Endodermal cell (in vitro differentiated cells): Measurements from ENCODE around the gene PRICKLE2. TPM values are rescaled to one million over a fixed set of nuclear protein-coding genes. Genes with fewer than 3 reads are reported as not detected.

Source experiments
- DNase-seq: peaks from one replicate; pipeline ENCODE4 v3.0.0-alpha.2; 2017
- H3K27ac ChIP-seq: 2 replicates; pipeline ENCODE4 v1.5.1; 2013; ENCODE audit warnings: mild to moderate bottlenecking, low read depth, low read length, moderate library complexity
- H3K27me3 ChIP-seq: 2 replicates; pipeline ENCODE4 v1.6.1; 2013; ENCODE audit warnings: mild to moderate bottlenecking, low read length, moderate library complexity; ENCODE audit not compliant: insufficient read depth, control insufficient read depth, poor library complexity, severe bottlenecking
- H3K36me3 ChIP-seq: 2 replicates; pipeline ENCODE4 v1.7.0; 2013; ENCODE audit warnings: mild to moderate bottlenecking, low read length, moderate library complexity; ENCODE audit not compliant: control insufficient read depth, insufficient read depth
- H3K4me1 ChIP-seq: one replicate; pipeline ENCODE4 v1.7.0; 2013; ENCODE audit warnings: low read length; ENCODE audit not compliant: control insufficient read depth, insufficient read depth
- H3K4me3 ChIP-seq: 2 replicates; pipeline ENCODE4 v1.5.1; 2013; ENCODE audit warnings: mild to moderate bottlenecking, low read length, moderate library complexity
- H3K9ac ChIP-seq: 2 replicates; pipeline ENCODE4 v1.6.1; 2013; ENCODE audit warnings: mild to moderate bottlenecking, low read length, moderate library complexity; ENCODE audit not compliant: poor library complexity, severe bottlenecking; ENCODE audit errors: extremely low read depth
- H3K9me3 ChIP-seq: 2 replicates; pipeline ENCODE4 v1.6.1; 2013; ENCODE audit warnings: mild to moderate bottlenecking, low read length, moderate library complexity; ENCODE audit not compliant: control insufficient read depth
- H3K27ac Mint-ChIP-seq: 2 replicates; pipeline ENCODE4 v1.8.0; 2020; ENCODE audit warnings: mixed read lengths
- H3K27me3 Mint-ChIP-seq: 2 replicates; pipeline ENCODE4 v1.8.0; 2021; ENCODE audit warnings: mild to moderate bottlenecking, mixed read lengths; ENCODE audit not compliant: insufficient read depth
- H3K36me3 Mint-ChIP-seq: 2 replicates; pipeline ENCODE4 v1.8.0; 2020; ENCODE audit warnings: low read depth, mixed read lengths
- H3K4me1 Mint-ChIP-seq: 2 replicates; pipeline ENCODE4 v1.8.0; 2020; ENCODE audit warnings: mixed read lengths
- H3K4me3 Mint-ChIP-seq: 2 replicates; pipeline ENCODE4 v1.8.0; 2020; ENCODE audit warnings: mild to moderate bottlenecking, moderate library complexity, mixed read lengths
- H3K9me3 Mint-ChIP-seq: 2 replicates; pipeline ENCODE4 v1.8.0; 2020; ENCODE audit warnings: mild to moderate bottlenecking, mixed read lengths
- WGBS, 2 experiments: methylation state at CpG; one replicate each; pipeline versions ENCODE4 v1.1.5 to v1.1.7; 2013; ENCODE audit warnings: missing lambda C conversion rate in 2 of 2, mixed read lengths in 1 of 2; ENCODE audit not compliant: insufficient coverage in 1 of 2, insufficient read length in 1 of 2; 5-methylcytosine and 5-hydroxymethylcytosine counted together
- total RNA-seq, 2 donors: library from RNA; stranded (reverse); fragmentation: NEBNext Ultra II Directional in 1 of 2; extraction: Animal tissue kit (Norgen Biotek cat#: 25700) in 1 of 2; gene quantifications; 2 replicates in 1 of 2; 3 replicates in 1 of 2; pipeline ENCODE4 v1.2.1, GENCODE V29; 2021
- TF ChIP-seq, protein P1 (sequence below): fragments of 200-600 bp; sonication (generic); conservative IDR thresholded peaks from 2 replicates; pipeline ENCODE4 v1.5.0; 2021; ENCODE audit warnings: antibody characterized with exemption, mild to moderate bottlenecking

The PRICKLE2 gene
- total RNA-seq, 2 donors from 2014 or later: 8.5 to 10.4 TPM

DNA sequence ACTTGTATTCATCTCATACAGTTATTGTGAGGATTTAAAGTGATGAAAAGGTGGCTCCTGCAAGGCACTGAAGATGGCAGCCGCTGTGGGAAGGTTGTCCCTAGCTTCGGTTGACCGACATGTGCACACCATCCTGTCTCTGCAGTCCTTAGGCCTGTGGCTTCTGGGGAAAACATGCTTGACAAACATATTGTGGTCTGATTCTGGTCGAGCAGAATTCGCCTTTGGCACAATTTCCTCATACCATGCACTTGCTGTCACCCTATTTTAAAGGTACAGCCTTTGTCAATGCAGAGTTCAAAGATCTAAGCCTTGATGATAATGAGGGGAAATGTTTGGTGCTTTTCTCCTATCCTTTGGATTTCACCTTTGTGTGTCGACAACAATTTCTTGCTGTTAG is 50.9 kb downstream of the PRICKLE2 start:
- Histone ChIP-seq H3K36me3 (no peaks in the 10 kb centered on the region), H3K9ac (no peak overlapping the region), H3K4me1 (peaks cover 2% of the 10 kb centered on the region), H3K27me3 (no peaks in the 10 kb centered on the region), H3K4me3 (no peak overlapping the region), H3K9me3 (peaks cover 10% of the 10 kb centered on the region), H3K27ac (no peak overlapping the region)
- Mint-ChIP-seq H3K4me1 (peaks cover 32% of the 10 kb centered on the region), H3K27me3 (no peaks in the 10 kb centered on the region), H3K9me3 (peaks cover 12% of the 10 kb centered on the region), H3K4me3 (no peak overlapping the region), H3K27ac (no peak overlapping the region), H3K36me3 (peaks cover 8% of the 10 kb centered on the region)
- DNase-seq: no peak
- TF ChIP-seq, protein P1, sequence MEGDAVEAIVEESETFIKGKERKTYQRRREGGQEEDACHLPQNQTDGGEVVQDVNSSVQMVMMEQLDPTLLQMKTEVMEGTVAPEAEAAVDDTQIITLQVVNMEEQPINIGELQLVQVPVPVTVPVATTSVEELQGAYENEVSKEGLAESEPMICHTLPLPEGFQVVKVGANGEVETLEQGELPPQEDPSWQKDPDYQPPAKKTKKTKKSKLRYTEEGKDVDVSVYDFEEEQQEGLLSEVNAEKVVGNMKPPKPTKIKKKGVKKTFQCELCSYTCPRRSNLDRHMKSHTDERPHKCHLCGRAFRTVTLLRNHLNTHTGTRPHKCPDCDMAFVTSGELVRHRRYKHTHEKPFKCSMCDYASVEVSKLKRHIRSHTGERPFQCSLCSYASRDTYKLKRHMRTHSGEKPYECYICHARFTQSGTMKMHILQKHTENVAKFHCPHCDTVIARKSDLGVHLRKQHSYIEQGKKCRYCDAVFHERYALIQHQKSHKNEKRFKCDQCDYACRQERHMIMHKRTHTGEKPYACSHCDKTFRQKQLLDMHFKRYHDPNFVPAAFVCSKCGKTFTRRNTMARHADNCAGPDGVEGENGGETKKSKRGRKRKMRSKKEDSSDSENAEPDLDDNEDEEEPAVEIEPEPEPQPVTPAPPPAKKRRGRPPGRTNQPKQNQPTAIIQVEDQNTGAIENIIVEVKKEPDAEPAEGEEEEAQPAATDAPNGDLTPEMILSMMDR: no peak
- WGBS, 2 experiments: 89 to 97% methylated on average over 5 to 6 of the region's 6 CpGs

DNA sequence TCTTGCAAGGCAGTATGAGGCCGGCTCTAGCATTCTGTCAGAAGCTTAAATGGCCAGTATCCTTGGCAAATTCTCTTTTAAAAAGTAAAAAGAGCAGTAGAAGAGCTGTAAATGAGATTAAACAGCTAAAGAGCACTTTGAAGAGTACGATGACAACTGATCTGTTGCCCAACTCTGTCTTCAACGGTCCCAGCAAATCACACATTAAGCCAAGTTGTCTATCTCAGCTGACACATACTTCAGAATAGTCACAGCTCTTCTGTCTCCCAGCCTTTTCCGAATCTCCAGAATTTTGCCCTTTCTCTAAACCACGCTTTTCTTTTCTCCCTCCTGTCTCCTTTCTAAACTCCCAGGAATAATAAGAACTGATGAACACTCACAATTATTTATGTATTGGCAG is 51.7 kb downstream of the PRICKLE2 start:
- Histone ChIP-seq H3K27ac (no peak overlapping the region), H3K9me3 (peaks cover 10% of the 10 kb centered on the region), H3K27me3 (no peaks in the 10 kb centered on the region), H3K9ac (no peak overlapping the region), H3K36me3 (no peaks in the 10 kb centered on the region), H3K4me1 (peaks cover 2% of the 10 kb centered on the region), H3K4me3 (no peak overlapping the region)
- peaks cover 7% of the 10 kb centered on the region for H3K36me3 Mint-ChIP-seq
- no peaks in the 10 kb centered on the region for H3K27me3 Mint-ChIP-seq
- DNase-seq: no peak
- TF ChIP-seq, protein P1: no peak
- H3K4me1 Mint-ChIP-seq: peaks cover 33% of the 10 kb centered on the region
- H3K27ac Mint-ChIP-seq: no peak overlapping the region
- 90 to 91% methylated on average over 3 to 5 of the region's 5 CpGs for WGBS, 2 experiments
- no peak overlapping the region for H3K4me3 Mint-ChIP-seq
- peaks cover 6% of the 10 kb centered on the region for H3K9me3 Mint-ChIP-seq

DNA sequence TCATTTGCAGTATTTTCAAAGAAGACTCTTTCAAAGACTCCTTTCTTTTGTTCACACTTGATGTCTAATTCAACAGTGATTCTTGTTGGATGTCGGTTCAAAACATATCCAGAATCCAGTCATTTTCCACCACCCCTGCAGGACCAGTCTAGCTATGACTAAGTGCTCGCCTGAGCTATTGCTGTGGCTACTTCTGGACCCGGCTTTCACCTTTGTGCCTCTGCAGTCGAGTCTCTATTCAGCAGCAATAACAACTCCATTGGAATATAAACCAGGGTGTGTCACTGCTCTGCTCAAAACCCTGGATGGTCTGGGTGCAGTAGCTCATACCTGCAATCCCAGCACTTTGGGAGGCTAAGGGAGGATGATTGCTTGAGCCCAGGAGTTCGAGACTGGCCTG is 55.0 kb downstream of the PRICKLE2 start:
- Mint-ChIP-seq H3K27me3 (no peaks in the 10 kb centered on the region), H3K9me3 (no peaks in the 10 kb centered on the region), H3K4me1 (peaks cover 46% of the 10 kb centered on the region), H3K4me3 (no peak overlapping the region), H3K36me3 (no peaks in the 10 kb centered on the region), H3K27ac (no peak overlapping the region)
- peaks cover 2% of the 10 kb centered on the region for H3K4me1 ChIP-seq
- DNase-seq: no peak
- H3K27ac ChIP-seq: no peak overlapping the region
- no peak overlapping the region for H3K4me3 ChIP-seq
- H3K36me3 ChIP-seq: no peaks in the 10 kb centered on the region
- TF ChIP-seq, protein P1: no peak
- no peaks in the 10 kb centered on the region for H3K9me3 ChIP-seq
- WGBS, 2 experiments: 93 to 96% methylated on average over 2 to 5 of the region's 5 CpGs
- no peaks in the 10 kb centered on the region for H3K27me3 ChIP-seq
- no peak overlapping the region for H3K9ac ChIP-seq
